H7 (cell line): ENCODE measurements around the gene UNC79. TPM values are rescaled to one million over a fixed set of nuclear protein-coding genes. Genes with fewer than 3 reads are reported as not detected.
A peak's percentile ranks its signal among the peaks of the same experiment; 100 is the strongest.
"Not testable (repeated sequence)": the region's sequence is repeated elsewhere in the genome, so short reads cannot be mapped to it uniquely, and the experiment has no call there.

Experiments
- DNase-seq: peaks from one replicate; pipeline ENCODE4 v3.0.0; 2012
- H3K27me3 ChIP-seq: 2 replicates; pipeline ENCODE4 v1.6.0; 2011; ENCODE audit warnings: mild to moderate bottlenecking, low read length; ENCODE audit not compliant: control insufficient read depth, insufficient read depth
- H3K36me3 ChIP-seq: replicated peaks from 2 replicates; pipeline ENCODE4 v1.5.1; 2011; ENCODE audit warnings: low read length; ENCODE audit not compliant: control insufficient read depth, insufficient read depth
- H3K4me3 ChIP-seq: 2 replicates; pipeline ENCODE4 v1.5.1; 2011; ENCODE audit warnings: low read depth, mild to moderate bottlenecking, control low read depth, low read length, moderate library complexity; ENCODE audit not compliant: insufficient read depth
- total RNA-seq: library from RNA; depleted of rRNA; stranded (reverse); fragments of >200 nt; shearing (Covaris generic); gene quantifications from 2 replicates; pipeline ENCODE4 v1.2.3, GENCODE V29; 2014

UNC79 gene
- total RNA-seq, 1 experiment from 2014 or later, result 1.0 TPM

DNA sequence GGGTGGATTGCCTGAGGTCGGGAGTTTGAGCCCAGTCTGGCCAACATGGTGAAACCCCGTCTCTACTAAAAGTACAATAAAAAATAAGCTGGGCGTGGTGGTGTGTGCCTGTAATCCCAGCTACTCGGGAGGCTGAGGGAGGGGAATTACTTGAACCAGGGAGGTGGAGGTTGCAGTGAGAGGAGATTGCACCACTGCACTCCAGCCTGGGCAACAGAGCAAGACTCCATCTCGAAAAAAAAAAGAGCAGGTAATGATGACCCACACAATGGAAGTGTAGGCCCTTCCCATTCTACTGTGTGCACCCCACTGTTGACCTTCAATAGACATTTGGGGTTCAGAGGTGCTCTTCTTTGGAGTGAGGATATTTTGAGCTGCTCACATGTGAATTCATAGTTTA lies 94.5 kb downstream of the UNC79 start:
- H3K27me3 ChIP-seq, DNase-seq, H3K4me3 ChIP-seq, H3K36me3 ChIP-seq: not testable (repeated sequence)

- DNase-seq, result no peak
- no peaks in the 10 kb centered on the region for H3K36me3 ChIP-seq
- no peak overlapping the region for H3K4me3 ChIP-seq
- H3K27me3 ChIP-seq, result no peaks in the 10 kb centered on the region
Measured at GRCh38 chr14:93525696-93526451, 95.1 kb downstream of the UNC79 start.

GRCh38 chr14:93527203-93527607 lies 96.5 kb downstream of the UNC79 start:
- no peak for DNase-seq
- H3K27me3 ChIP-seq, result no peaks in the 10 kb centered on the region
- H3K36me3 ChIP-seq, result no peaks in the 10 kb centered on the region
- no peak overlapping the region for H3K4me3 ChIP-seq

GRCh38 chr14:93528884-93529558 lies 98.3 kb downstream of the UNC79 start:
- H3K36me3 ChIP-seq, result no peaks in the 10 kb centered on the region

GRCh38 chr14:93531644-93532043 lies 100.9 kb downstream of the UNC79 start:
- DNase-seq, result no peak
- no peak overlapping the region for H3K4me3 ChIP-seq
- H3K36me3 ChIP-seq, result no peaks in the 10 kb centered on the region
- no peaks in the 10 kb centered on the region for H3K27me3 ChIP-seq

More at GRCh38 chr14:93528884-93529558, 98.3 kb downstream of the UNC79 start:
- DNase-seq, result no peak
- Histone ChIP-seq H3K4me3 (no peak overlapping the region), H3K27me3 (no peaks in the 10 kb centered on the region)

DNA sequence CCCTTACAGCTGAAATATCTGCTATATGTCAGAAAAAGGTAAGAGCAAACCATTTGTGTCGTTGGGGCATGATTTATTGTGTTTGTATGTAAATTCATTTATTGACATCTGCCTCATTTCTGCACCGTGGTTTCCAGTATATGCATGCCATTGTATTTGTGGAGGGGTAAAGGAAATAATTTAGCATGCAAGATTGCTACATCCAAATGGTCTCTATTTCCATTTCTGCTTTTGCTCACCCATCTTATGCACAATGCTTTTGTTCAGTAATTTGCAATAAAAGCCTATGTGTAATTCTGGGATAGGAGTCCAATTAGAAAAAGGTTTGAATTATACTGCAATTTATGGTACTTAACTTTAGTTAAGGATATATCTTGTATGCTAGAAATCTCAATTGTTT lies 101.8 kb downstream of the UNC79 start:
- no peak for DNase-seq
- Histone ChIP-seq H3K27me3 (no peaks in the 10 kb centered on the region), H3K4me3 (no peak overlapping the region), H3K36me3 (no peaks in the 10 kb centered on the region)

DNA sequence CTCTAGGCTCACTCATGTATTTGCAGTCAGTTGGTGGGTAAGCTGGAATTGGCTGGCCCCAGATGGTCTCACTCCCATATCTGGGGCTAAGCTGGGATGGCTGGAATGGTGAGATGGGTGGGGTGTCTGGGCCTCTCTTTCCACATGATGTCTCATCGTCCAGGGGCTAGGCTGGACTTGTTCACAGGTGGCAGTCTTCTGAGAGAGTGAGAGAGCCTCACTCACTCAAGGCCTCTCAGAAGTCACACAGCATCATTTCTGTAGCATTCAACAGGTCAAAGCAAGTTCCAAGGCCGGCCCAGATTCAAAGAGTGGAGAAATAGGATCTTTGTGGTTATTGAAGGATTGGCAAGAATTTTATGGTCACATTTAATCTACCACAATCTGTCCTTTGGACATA lies 102.7 kb downstream of the UNC79 start:
- no peaks in the 10 kb centered on the region for H3K27me3 ChIP-seq
- no peak for DNase-seq
- no peak overlapping the region for H3K4me3 ChIP-seq
- no peaks in the 10 kb centered on the region for H3K36me3 ChIP-seq

- H3K27me3 ChIP-seq, result no peaks in the 10 kb centered on the region
- no peak overlapping the region for H3K4me3 ChIP-seq
- DNase-seq, result no peak
- H3K36me3 ChIP-seq, result no peaks in the 10 kb centered on the region
Measured at GRCh38 chr14:93533842-93534241, 103.1 kb downstream of the UNC79 start.

- Histone ChIP-seq H3K4me3 (no peak overlapping the region), H3K36me3 (no peaks in the 10 kb centered on the region), H3K27me3 (no peaks in the 10 kb centered on the region)
- DNase-seq, result no peak
Measured at GRCh38 chr14:93535537-93535936, 104.8 kb downstream of the UNC79 start.

- Histone ChIP-seq H3K4me3 (no peak overlapping the region), H3K36me3 (no peaks in the 10 kb centered on the region), H3K27me3 (no peaks in the 10 kb centered on the region)
- DNase-seq, result peak; percentile 38
Measured at GRCh38 chr14:93536945-93537344, 106.2 kb downstream of the UNC79 start.

GRCh38 chr14:93537951-93538350 lies 107.2 kb downstream of the UNC79 start:
- no peak overlapping the region for H3K4me3 ChIP-seq
- H3K27me3 ChIP-seq, result no peaks in the 10 kb centered on the region
- no peak for DNase-seq
- H3K36me3 ChIP-seq, result no peaks in the 10 kb centered on the region

- H3K36me3 ChIP-seq, result no peaks in the 10 kb centered on the region
- H3K27me3 ChIP-seq, result no peaks in the 10 kb centered on the region
- peak; percentile 56 for DNase-seq
- no peak overlapping the region for H3K4me3 ChIP-seq
Measured at GRCh38 chr14:93538413-93538812, 107.7 kb downstream of the UNC79 start.

DNA sequence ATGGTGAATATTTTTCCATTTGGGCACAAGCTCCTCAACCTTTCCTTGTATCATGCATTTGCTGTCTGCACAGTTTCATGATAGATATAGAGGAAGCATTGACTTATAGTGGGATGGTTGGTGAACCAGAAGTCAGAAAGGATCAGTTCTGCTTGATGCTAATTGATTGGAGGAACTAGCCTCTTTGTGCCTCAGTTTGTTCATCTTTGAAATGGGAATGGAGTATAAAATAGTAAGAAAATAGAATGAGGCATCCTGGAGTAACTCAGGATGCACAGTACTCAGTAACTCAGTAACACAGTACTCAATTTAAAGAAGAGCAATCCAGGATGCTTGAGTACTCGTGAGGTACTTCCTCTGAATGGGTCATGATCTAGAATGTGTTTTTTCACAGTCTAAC lies 109.5 kb downstream of the UNC79 start:
- no peak for DNase-seq
- H3K27me3 ChIP-seq, result no peaks in the 10 kb centered on the region
- H3K4me3 ChIP-seq, result no peak overlapping the region
- H3K36me3 ChIP-seq, result no peaks in the 10 kb centered on the region

- Histone ChIP-seq H3K4me3 (no peak overlapping the region), H3K27me3 (no peaks in the 10 kb centered on the region), H3K36me3 (no peaks in the 10 kb centered on the region)
- DNase-seq, result no peak
Measured at GRCh38 chr14:93543766-93544165, 113.0 kb downstream of the UNC79 start.

DNA sequence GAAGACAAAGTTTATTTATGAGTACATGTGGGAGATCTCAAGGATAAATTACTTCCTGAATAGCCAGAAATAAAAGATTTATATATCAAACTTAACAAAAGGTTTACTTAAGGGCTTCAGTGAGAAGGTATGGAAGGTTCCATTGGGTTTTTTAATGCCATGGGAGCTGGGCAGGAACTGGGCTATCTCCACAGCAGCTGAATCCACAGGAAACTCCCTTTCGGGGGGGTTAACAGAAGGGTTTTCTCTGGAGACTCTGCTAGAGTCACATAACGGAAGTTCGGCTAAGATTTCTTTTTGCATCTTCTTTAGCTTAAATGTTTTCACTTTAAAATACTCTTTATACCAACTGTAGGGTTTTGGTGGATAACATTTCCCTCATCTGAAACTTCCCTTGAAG lies 113.5 kb downstream of the UNC79 start:
- no peaks in the 10 kb centered on the region for H3K27me3 ChIP-seq
- H3K4me3 ChIP-seq, result no peak overlapping the region
- DNase-seq, result no peak
- H3K36me3 ChIP-seq, result no peaks in the 10 kb centered on the region
